ENCODE measurements around the gene POLR3H.

The POLR3H gene

DNA sequence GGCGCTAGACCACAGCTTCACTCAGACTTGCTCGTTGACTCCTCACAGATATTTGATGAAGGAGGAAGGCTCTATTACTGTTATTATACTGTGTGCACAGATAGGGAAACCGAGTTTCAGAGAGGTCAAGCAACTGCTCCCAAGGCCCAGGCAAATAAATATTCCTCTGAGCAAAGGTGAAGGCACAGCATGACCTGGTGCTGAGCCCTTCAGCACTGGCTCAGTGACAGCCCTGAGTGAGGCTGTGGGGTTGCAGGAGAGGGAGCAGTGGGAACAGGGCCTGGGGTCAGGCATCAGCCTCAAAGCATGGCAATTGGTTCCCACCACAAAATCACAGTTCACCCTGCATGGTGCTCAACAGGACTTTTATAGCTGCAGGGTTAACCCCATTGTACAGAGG, 7.1 kb downstream of the POLR3H start:
- H3K4me3 Mint-ChIP-seq = no peak overlapping the region
- no peak overlapping the region for H3K27ac Mint-ChIP-seq
- no peaks in the 10 kb centered on the region for H3K9me3 Mint-ChIP-seq
- TF ChIP-seq, protein P1, sequence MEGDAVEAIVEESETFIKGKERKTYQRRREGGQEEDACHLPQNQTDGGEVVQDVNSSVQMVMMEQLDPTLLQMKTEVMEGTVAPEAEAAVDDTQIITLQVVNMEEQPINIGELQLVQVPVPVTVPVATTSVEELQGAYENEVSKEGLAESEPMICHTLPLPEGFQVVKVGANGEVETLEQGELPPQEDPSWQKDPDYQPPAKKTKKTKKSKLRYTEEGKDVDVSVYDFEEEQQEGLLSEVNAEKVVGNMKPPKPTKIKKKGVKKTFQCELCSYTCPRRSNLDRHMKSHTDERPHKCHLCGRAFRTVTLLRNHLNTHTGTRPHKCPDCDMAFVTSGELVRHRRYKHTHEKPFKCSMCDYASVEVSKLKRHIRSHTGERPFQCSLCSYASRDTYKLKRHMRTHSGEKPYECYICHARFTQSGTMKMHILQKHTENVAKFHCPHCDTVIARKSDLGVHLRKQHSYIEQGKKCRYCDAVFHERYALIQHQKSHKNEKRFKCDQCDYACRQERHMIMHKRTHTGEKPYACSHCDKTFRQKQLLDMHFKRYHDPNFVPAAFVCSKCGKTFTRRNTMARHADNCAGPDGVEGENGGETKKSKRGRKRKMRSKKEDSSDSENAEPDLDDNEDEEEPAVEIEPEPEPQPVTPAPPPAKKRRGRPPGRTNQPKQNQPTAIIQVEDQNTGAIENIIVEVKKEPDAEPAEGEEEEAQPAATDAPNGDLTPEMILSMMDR (IDR thresholded peaks at IDR 0.05; ENCODE audit: unreplicated experiment in 3 of 3) = no peak
- peaks cover 14% of the 10 kb centered on the region for H3K4me1 Mint-ChIP-seq
- peaks cover 17% of the 10 kb centered on the region for H3K36me3 Mint-ChIP-seq (ENCODE audit: low read depth)
- H3K27me3 Mint-ChIP-seq (ENCODE audit: low read depth) = no peaks in the 10 kb centered on the region

DNA sequence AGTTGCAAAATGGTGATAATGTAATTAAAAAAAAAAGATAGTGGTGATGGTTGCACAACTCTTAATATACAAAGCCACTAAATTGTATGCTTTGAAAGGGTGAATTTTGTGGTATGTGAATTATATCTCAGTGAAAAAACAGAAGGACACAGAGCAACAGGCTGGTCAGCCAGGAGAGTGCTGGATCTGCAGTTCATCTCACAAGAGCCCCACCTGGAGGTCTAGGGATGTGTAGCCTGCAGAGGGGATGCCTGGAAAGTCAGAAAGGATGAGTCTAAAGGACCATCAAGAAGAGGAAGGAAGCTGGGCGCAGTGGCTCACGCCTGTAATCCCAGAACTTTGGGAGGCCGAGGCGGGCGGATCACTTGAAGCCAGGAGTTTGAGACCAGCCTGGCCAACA, 9.0 kb downstream of the POLR3H start:
- Mint-ChIP-seq H3K9me3 (no peaks in the 10 kb centered on the region), H3K4me1 (peaks cover 6% of the 10 kb centered on the region), H3K36me3 (ENCODE audit: low read depth) (peaks cover 24% of the 10 kb centered on the region), H3K27me3 (ENCODE audit: low read depth) (no peaks in the 10 kb centered on the region), H3K4me3 (no peak overlapping the region), H3K27ac (peak overlapping the region in 1 of 3 experiments; percentile 47)
- TF ChIP-seq, protein P1 (IDR thresholded peaks at IDR 0.05; ENCODE audit: unreplicated experiment in 3 of 3) = peak; percentile 15 to 20 (median 19)

DNA sequence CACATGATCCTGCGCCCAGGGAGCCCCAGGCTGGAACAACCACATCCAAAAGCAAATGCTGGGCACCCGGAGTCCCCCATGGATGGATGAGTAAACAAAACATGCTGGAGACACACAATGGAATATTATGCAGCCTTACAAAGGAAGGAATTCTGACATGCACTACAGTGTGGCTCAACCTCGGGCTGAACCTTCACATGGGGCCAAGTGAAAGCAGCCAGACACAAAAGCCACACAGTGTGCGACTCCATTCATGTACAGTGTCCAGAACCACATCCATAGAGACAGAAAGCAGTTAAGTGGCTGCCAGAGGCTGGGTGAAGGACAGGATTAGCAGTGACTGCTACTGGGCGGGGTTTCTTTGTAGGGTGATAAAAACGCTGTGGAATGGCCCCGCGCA, 10.1 kb downstream of the POLR3H start:
- no peaks in the 10 kb centered on the region for H3K9me3 Mint-ChIP-seq
- TF ChIP-seq, protein P1 (IDR thresholded peaks at IDR 0.05; ENCODE audit: unreplicated experiment in 3 of 3) = no peak

DNA sequence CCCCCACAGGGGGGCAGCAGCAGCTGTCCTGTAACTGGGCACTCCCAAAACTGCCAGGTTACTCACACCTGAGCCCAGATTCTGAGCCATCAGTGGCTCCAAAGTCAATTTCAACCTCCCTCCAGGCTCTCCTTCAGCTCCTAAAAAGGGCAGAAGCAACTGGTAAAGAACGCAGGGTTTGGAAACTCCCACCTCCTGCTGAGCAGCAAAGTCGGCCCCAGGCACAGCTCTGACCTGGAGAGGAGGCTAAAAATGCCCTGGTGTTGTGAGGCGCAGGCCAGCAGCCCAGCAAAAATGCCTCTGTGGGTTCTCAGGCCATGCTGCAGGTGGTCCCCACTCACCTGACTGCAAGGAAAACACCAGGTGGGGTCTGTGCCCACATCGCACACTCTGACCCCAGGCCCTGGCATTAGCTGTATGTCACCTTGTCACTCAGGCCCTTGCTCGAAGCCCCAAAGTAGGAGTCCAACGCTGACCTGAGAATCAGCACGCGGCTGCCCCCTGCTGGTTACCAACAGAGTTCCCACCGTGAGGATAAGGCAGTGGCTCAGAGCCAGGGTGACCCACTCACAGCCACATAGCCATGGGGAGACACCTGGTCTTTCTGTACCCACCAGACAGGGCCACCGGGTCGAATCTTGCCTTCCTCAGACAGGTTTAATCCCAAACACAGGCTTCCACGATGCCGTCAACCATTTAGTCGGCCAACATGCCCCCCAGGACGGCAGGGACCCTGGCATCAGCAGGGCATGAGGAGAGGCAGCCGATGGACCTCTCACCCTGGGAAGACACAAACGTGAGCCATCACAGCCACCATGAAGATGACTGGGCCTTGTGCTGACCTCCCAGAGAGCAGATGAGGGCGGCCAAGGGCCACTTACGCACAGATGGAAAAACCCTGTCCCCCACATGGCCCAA, 11.1 kb downstream of the POLR3H start:
- Mint-ChIP-seq H3K27ac (peak overlapping the region in 2 of 3 experiments; percentile 42 to 54), H3K9me3 (no peaks in the 10 kb centered on the region), H3K36me3 (ENCODE audit: low read depth) (peaks cover 32% of the 10 kb centered on the region), H3K4me1 (no peaks in the 10 kb centered on the region), H3K27me3 (ENCODE audit: low read depth) (no peaks in the 10 kb centered on the region), H3K4me3 (no peak overlapping the region)
- TF ChIP-seq, protein P1 (IDR thresholded peaks at IDR 0.05; ENCODE audit: unreplicated experiment in 3 of 3) = peak; percentile 73 to 76 (median 74)

More for the DNA sequence above, 10.1 kb downstream of the POLR3H start:
- Mint-ChIP-seq H3K27me3 (ENCODE audit: low read depth) (no peaks in the 10 kb centered on the region), H3K4me1 (no peaks in the 10 kb centered on the region), H3K4me3 (no peak overlapping the region), H3K27ac (no peak overlapping the region), H3K36me3 (ENCODE audit: low read depth) (peaks cover 23% of the 10 kb centered on the region)

DNA sequence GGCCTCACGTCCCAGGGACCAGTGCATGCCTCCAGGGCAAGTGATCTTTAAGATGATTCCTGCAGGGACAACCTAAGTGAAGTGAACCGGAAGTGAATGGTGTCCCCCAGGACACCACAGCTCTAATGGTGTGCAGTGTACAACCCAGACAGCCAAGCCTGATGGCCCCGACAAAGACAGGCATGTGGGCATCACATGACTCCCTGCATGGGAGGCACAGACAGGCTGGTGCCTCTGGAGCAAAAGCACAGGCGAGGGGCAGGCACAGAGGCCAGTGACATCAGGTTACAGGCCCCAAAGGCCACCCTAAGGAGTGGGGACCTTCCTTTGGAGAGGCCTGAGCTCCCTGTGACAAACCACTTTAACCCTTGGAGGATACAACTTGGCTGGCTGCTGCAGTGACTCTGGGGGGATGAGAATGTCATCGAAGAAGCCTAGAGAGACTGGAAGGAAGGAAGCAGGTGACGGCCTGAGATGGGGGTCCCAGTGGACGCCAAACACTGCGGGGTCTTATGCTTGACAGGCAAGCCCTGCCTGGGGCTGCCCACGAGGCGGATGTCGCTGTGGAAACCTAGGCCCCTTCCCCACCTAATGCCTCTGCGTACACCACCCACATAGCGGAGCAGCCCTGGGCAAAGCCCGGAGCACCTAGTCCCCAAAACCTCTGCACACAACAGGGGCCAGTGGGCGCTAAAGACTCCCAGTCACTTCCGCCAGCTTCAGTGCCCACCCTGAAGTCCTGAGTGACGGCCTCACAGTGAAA, 12.4 kb downstream of the POLR3H start:
- TF ChIP-seq, protein P1 (IDR thresholded peaks at IDR 0.05; ENCODE audit: unreplicated experiment in 3 of 3) = no peak
- Mint-ChIP-seq H3K36me3 (ENCODE audit: low read depth) (peaks cover 32% of the 10 kb centered on the region), H3K27ac (no peak overlapping the region)

More for the DNA sequence above, 12.4 kb downstream of the POLR3H start:
- no peaks in the 10 kb centered on the region for H3K27me3 Mint-ChIP-seq (ENCODE audit: low read depth)
- H3K4me1 Mint-ChIP-seq = no peaks in the 10 kb centered on the region
- no peaks in the 10 kb centered on the region for H3K9me3 Mint-ChIP-seq
- no peak overlapping the region for H3K4me3 Mint-ChIP-seq

Data from nephron (organoid).